HepG2 (cell line): ENCODE data around the gene ANXA6. TPM values are rescaled to one million over a fixed set of nuclear protein-coding genes. Genes with fewer than 3 reads are reported as not detected.

Experiments used
- ATAC-seq: fragments of 200-7000 bp; cut with Tn5 transposase; 3 replicates; pipeline ENCODE4 v1.9.1; 2020; ENCODE audit warnings: mild to moderate bottlenecking, moderate library complexity
- BruUV-seq: library from RNA; stranded (reverse); fragments of 400-500 nt; replicated peaks from 2 replicates; lab custom pipeline; 2021; lab: Mats Ljungman, UMichigan
- CTCF ChIA-PET: fragments of 300-600 bp; formaldehyde crosslinking; extraction: SDS; loops from one replicate; lab custom pipeline; 2021; ENCODE audit warnings: low total read pairs, inconsistent platforms, low intra/inter-chr PET ratio; lab: Yijun Ruan, JAX
- POLR2A ChIA-PET: fragments of 350-600 bp; sonication (Branson Sonifier 250); formaldehyde crosslinking; loops from one replicate; lab custom pipeline; 2020; ENCODE audit warnings: antibody characterized with exemption, inconsistent platforms; lab: Yijun Ruan, JAX
- DNase-seq: peaks from one replicate; pipeline ENCODE4 v3.0.0-alpha.2; 2015; ENCODE audit warnings: low spot score
- FAIRE-seq: peaks from 3 replicates; lab custom pipeline; 2011; peaks lifted over from hg19 to GRCh38; lab: Jason Lieb, UNC
- H2AFZ ChIP-seq: one replicate; pipeline ENCODE4 v1.6.1; 2011; ENCODE audit warnings: low read length, inconsistent platforms
- H3K27ac ChIP-seq: fragments of 300-600 bp; 3 replicates; pipeline ENCODE4 v1.8.0; 2011; ENCODE audit warnings: mixed run types, mild to moderate bottlenecking, mixed read lengths, low read length, inconsistent platforms; ENCODE audit not compliant: insufficient read depth; ENCODE audit errors: extremely low read length
- H3K27me3 ChIP-seq, 2 experiments: fragments of 200-600 bp in 1 of 2; 2 replicates in 1 of 2; 3 replicates in 1 of 2; pipeline versions ENCODE4 v1.6.0 to v1.8.0; 2011; ENCODE audit warnings: low read length in 2 of 2, mild to moderate bottlenecking in 2 of 2, moderate library complexity in 2 of 2, inconsistent platforms in 1 of 2; ENCODE audit not compliant: insufficient read depth in 2 of 2, control insufficient read depth in 1 of 2
- H3K36me3 ChIP-seq, 2 experiments: fragments of 200-600 bp in 1 of 2; replicated peaks in 1 of 2; 2 replicates in 1 of 2; 3 replicates in 1 of 2; pipeline versions ENCODE4 v1.5.1 to v1.8.0; 2011; ENCODE audit warnings: low read length in 2 of 2, inconsistent platforms in 1 of 2; ENCODE audit not compliant: insufficient read depth in 2 of 2, control insufficient read depth in 1 of 2
- H3K4me1 ChIP-seq: 2 replicates; pipeline ENCODE4 v1.5.1; 2012; ENCODE audit warnings: low read length, inconsistent platforms; ENCODE audit not compliant: insufficient read depth
- H3K4me2 ChIP-seq: 2 replicates; pipeline ENCODE4 v1.6.0; 2011; ENCODE audit warnings: low read depth, low read length, inconsistent platforms
- H3K4me3 ChIP-seq, 3 experiments: fragments of 200-600 bp in 1 of 3; sonication (generic), shearing (Covaris generic) in 1 of 3; replicated peaks in 1 of 3; 2 replicates each; pipeline ENCODE4 v1.5.1; 2011 to 2016; ENCODE audit warnings: low read length in 3 of 3, inconsistent platforms in 2 of 3, low read depth in 2 of 3, mild to moderate bottlenecking in 2 of 3, control low read depth in 1 of 3, mixed read lengths in 1 of 3; ENCODE audit not compliant: insufficient read depth in 1 of 3
- H3K79me2 ChIP-seq: one replicate; pipeline ENCODE4 v1.6.1; 2011; ENCODE audit warnings: low read length, inconsistent platforms; ENCODE audit not compliant: insufficient read depth
- H3K9ac ChIP-seq: 2 replicates; pipeline ENCODE4 v1.6.0; 2011; ENCODE audit warnings: mild to moderate bottlenecking, low read depth, low read length, inconsistent platforms; ENCODE audit not compliant: insufficient read depth
- H3K9me3 ChIP-seq: 2 replicates; pipeline ENCODE4 v1.5.1; 2012; ENCODE audit warnings: mild to moderate bottlenecking, low read length
- H4K20me1 ChIP-seq: 2 replicates; pipeline ENCODE4 v1.6.0; 2011; ENCODE audit warnings: inconsistent platforms, mild to moderate bottlenecking, low read length, moderate library complexity; ENCODE audit not compliant: insufficient read depth
- CEBPG ChIP-seq: IDR thresholded peaks from 2 replicates; pipeline ENCODE4 v1.6.1; 2016
- DPF2 ChIP-seq: sonication (generic); formaldehyde crosslinking; IDR thresholded peaks from 2 replicates; pipeline ENCODE4 v1.4.0; 2020; ENCODE audit warnings: mild to moderate bottlenecking, low read depth, missing genetic modification reagents, borderline replicate concordance
- GRHL1 ChIP-seq: sonication (generic); formaldehyde crosslinking; conservative IDR thresholded peaks from 2 replicates; pipeline ENCODE4 v1.8.0; 2022; ENCODE audit warnings: missing genetic modification reagents
- MAFG ChIP-seq: sonication (generic); formaldehyde crosslinking; IDR thresholded peaks from 2 replicates; pipeline ENCODE4 v1.5.1; 2020; ENCODE audit warnings: mild to moderate bottlenecking, missing genetic modification reagents
- NFE2L2 ChIP-seq: fragments of 150-350 bp; IDR thresholded peaks from 2 replicates; pipeline ENCODE4 v1.6.1; 2014; ENCODE audit warnings: low read length
- NR2F1 ChIP-seq, 2 experiments: fragments of 450-650 bp in 1 of 2; formaldehyde crosslinking in 1 of 2; IDR thresholded peaks; 2 replicates each; pipeline versions ENCODE4 v1.5.0 to v1.6.1; 2016 to 2020; ENCODE audit warnings: mild to moderate bottlenecking in 1 of 2, missing compliant biosample characterization in 1 of 2, missing genetic modification reagents in 1 of 2, moderate library complexity in 1 of 2
- POLR2A ChIP-seq, 2 experiments: IDR thresholded peaks; 2 replicates each; pipeline ENCODE4 v1.6.1; 2011; ENCODE audit warnings: low read depth in 2 of 2, low read length in 2 of 2, mild to moderate bottlenecking in 1 of 2, moderate library complexity in 1 of 2; ENCODE audit not compliant: insufficient read depth in 1 of 2
- RNF2 ChIP-seq: fragments of 450-650 bp; conservative IDR thresholded peaks from 2 replicates; pipeline ENCODE4 v1.6.1; 2016; ENCODE audit warnings: low read depth
- ZFP36L1 ChIP-seq: sonication (generic); formaldehyde crosslinking; IDR thresholded peaks from 2 replicates; pipeline ENCODE4 v1.8.0; 2022; ENCODE audit warnings: mild to moderate bottlenecking, missing genetic modification reagents, moderate library complexity
- ZNF674 ChIP-seq: sonication (generic); formaldehyde crosslinking; IDR thresholded peaks from 2 replicates; pipeline ENCODE4 v1.5.0; 2020; ENCODE audit warnings: low read depth, mild to moderate bottlenecking, missing genetic modification reagents
- ZNF775 ChIP-seq: sonication (generic); formaldehyde crosslinking; IDR thresholded peaks from 2 replicates; pipeline ENCODE4 v1.4.0; 2020; ENCODE audit warnings: missing genetic modification reagents, mild to moderate bottlenecking, moderate library complexity, borderline replicate concordance
- WGBS: methylation state at CpG from one replicate; pipeline ENCODE4 v1.1.6; 2017; ENCODE audit warnings: low lambda C conversion rate; 5-methylcytosine and 5-hydroxymethylcytosine counted together
- in situ Hi-C: cut with HindIII; loops from 2 replicates; pipeline ENCODE4 v1.10.0; 2017; ENCODE audit warnings: low pct_unique_long_range_greater_than_20kb; ENCODE audit not compliant: extremely low pct_ligation_motif_present
- intact Hi-C: fragments of 100-400 bp; cut with micrococcal nuclease; formaldehyde crosslinking; loops from one replicate; pipeline ENCODE4 v1.10.0; 2022; ENCODE audit not compliant: unreplicated experiment
- polyA plus RNA-seq, 8 experiments: library from polyadenylated mRNA; depleted of rRNA in 3 of 8; stranded (reverse) in 7 of 8; unstranded in 1 of 8; fragments of >200 nt; fragmentation: Illumina TruSeq in 4 of 8; extraction: Trizol in 4 of 8; gene quantifications; 2 replicates each; pipeline versions ENCODE4 v1.2.1 to v1.2.3, GENCODE V29; 2011 to 2016; ENCODE audit warnings: low read depth in 4 of 8, missing spikeins in 1 of 8, mixed read lengths in 1 of 8; ENCODE audit not compliant: insufficient read depth in 1 of 8
- total RNA-seq, 5 experiments: library from RNA; depleted of rRNA; stranded (reverse); fragments of >200 nt; fragmentation: Illumina TruSeq; extraction: Trizol; gene quantifications; 2 replicates each; pipeline ENCODE4 v1.2.3, GENCODE V29; 2016; ENCODE audit warnings: low read depth in 1 of 5
- TF ChIP-seq, protein P1 (sequence below): sonication (generic); formaldehyde crosslinking; IDR thresholded peaks from 2 replicates; pipeline ENCODE4 v1.4.0; 2020; ENCODE audit warnings: mild to moderate bottlenecking, missing genetic modification reagents
- TF ChIP-seq, protein P2 (sequence below): sonication (generic); formaldehyde crosslinking; IDR thresholded peaks from 2 replicates; pipeline ENCODE4 v1.9.0; 2021; ENCODE audit warnings: mild to moderate bottlenecking, missing genetic modification reagents

ANXA6 gene
- total and polyA plus RNA-seq, 2 of the 13 experiments (the other 11 are each of a cell fraction or from before 2014, with no cell fraction given), result 103 to 125 TPM

DNA sequence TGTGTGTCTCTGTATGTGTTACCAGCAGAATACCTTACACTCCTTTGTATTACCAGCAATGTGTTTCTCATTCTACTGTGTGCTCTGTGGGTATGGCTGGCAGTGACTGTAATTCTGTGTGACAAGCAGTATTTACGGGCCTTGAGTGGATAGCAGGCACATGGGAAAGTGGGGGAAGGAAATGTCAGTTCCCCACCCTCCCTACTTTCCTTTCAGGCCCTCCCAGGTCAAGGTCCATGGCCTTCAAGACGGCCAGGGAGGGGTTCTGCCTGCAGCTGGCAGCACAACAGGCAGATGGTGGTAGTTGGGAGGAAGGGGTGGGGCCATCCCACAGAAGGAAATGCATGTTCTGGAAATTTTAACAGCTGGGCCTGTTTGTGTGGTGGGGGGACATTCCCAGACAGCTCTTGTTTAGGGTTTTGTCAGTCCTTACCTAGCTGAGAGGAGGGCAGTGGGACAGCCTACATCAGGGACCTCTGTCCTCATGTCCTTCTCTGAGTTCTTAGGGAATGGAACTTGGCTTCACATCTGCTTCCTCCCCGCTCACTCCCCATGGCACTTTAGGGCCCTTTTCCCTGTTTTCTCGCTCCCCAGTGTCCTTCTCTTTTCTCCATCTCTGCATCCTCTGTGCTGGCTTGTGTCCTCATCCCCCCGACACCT is 62.1 kb downstream of the ANXA6 start (continued):
- TF ChIP-seq GRHL1 (CRISPR knock-in tag) (no peak), CEBPG (CRISPR knock-in tag) (no peak), ZFP36L1 (CRISPR knock-in tag) (no peak), ZNF674 (no peak), RNF2 (no peak), MAFG (CRISPR knock-in tag) (no peak), ZNF775 (no peak), NR2F1 (CRISPR knock-in tag; IDR thresholded peaks at IDR 0.05) (no peak), NFE2L2 (no peak), POLR2A (IDR thresholded peaks at IDR 0.05; ENCODE audit: insufficient read depth in 1 of 2, low read depth in 2 of 2, low read length in 2 of 2) (0 out of 4 replicates have a peak, but pooled peaks of 1 of the 2 experiments have one; percentile 24)
- TF ChIP-seq, protein P1, sequence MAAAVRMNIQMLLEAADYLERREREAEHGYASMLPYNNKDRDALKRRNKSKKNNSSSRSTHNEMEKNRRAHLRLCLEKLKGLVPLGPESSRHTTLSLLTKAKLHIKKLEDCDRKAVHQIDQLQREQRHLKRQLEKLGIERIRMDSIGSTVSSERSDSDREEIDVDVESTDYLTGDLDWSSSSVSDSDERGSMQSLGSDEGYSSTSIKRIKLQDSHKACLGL (CRISPR knock-in tag), result no peak

DNA sequence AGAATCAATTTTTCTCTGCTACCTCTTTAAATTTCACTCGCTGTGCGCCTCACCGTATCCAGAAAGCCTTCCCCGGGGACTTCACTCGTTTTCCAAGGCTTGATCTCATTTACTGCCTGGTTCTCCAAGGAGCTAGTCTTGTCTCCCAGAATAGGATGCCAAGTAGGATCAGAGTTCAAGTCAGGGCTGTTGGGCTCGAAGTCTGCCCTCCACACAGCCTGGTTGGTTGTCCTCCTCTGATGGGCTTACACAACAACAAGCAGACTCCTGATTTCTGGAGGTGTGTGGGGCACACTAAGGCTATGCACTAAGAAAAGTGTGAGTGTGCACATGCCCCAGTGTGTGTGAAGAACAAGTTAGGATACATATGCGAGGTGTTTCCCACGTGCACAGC is 62.7 kb downstream of the ANXA6 start:
- no TSS peak for BruUV-seq
- no peak for FAIRE-seq

More for the DNA sequence above, 62.7 kb downstream of the ANXA6 start:
- ATAC-seq (peak; percentile 11), DNase-seq (no peak)
- no peaks in the 10 kb centered on the region for H4K20me1 ChIP-seq
- H2AFZ ChIP-seq, result no peak overlapping the region
- H3K4me1 ChIP-seq, result peaks cover 49% of the 10 kb centered on the region
- ChIA-PET CTCF (no interaction called here), POLR2A (no interaction called here)
- 47% methylated on average over 8 of the region's 8 CpGs for WGBS
- intact Hi-C loops (no loop called here), in situ Hi-C loops (no loop called here)
- no peaks in the 10 kb centered on the region for H3K36me3 ChIP-seq
- no peaks in the 10 kb centered on the region for H3K79me2 ChIP-seq
- no peaks in the 10 kb centered on the region; a peak in 1 of 5 replicates for H3K27me3 ChIP-seq
- TF ChIP-seq, protein P2, sequence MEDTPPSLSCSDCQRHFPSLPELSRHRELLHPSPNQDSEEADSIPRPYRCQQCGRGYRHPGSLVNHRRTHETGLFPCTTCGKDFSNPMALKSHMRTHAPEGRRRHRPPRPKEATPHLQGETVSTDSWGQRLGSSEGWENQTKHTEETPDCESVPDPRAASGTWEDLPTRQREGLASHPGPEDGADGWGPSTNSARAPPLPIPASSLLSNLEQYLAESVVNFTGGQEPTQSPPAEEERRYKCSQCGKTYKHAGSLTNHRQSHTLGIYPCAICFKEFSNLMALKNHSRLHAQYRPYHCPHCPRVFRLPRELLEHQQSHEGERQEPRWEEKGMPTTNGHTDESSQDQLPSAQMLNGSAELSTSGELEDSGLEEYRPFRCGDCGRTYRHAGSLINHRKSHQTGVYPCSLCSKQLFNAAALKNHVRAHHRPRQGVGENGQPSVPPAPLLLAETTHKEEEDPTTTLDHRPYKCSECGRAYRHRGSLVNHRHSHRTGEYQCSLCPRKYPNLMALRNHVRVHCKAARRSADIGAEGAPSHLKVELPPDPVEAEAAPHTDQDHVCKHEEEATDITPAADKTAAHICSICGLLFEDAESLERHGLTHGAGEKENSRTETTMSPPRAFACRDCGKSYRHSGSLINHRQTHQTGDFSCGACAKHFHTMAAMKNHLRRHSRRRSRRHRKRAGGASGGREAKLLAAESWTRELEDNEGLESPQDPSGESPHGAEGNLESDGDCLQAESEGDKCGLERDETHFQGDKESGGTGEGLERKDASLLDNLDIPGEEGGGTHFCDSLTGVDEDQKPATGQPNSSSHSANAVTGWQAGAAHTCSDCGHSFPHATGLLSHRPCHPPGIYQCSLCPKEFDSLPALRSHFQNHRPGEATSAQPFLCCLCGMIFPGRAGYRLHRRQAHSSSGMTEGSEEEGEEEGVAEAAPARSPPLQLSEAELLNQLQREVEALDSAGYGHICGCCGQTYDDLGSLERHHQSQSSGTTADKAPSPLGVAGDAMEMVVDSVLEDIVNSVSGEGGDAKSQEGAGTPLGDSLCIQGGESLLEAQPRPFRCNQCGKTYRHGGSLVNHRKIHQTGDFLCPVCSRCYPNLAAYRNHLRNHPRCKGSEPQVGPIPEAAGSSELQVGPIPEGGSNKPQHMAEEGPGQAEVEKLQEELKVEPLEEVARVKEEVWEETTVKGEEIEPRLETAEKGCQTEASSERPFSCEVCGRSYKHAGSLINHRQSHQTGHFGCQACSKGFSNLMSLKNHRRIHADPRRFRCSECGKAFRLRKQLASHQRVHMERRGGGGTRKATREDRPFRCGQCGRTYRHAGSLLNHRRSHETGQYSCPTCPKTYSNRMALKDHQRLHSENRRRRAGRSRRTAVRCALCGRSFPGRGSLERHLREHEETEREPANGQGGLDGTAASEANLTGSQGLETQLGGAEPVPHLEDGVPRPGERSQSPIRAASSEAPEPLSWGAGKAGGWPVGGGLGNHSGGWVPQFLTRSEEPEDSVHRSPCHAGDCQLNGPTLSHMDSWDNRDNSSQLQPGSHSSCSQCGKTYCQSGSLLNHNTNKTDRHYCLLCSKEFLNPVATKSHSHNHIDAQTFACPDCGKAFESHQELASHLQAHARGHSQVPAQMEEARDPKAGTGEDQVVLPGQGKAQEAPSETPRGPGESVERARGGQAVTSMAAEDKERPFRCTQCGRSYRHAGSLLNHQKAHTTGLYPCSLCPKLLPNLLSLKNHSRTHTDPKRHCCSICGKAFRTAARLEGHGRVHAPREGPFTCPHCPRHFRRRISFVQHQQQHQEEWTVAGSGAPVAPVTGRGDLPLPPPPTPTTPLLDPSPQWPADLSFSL (CRISPR knock-in tag), result peak; percentile 49; the same call in 1 of the 2 replicates
- TF ChIP-seq DPF2 (CRISPR knock-in tag), result no peak
- no peak overlapping the region for H3K27ac ChIP-seq
- peak overlapping the region; percentile 64 for H3K4me2 ChIP-seq
- no peak overlapping the region for H3K4me3 ChIP-seq
- H3K9ac ChIP-seq, result no peak overlapping the region
- H3K9me3 ChIP-seq, result no peaks in the 10 kb centered on the region
